ENCODE measurements around the gene ROBO2.

The ROBO2 gene

DNA sequence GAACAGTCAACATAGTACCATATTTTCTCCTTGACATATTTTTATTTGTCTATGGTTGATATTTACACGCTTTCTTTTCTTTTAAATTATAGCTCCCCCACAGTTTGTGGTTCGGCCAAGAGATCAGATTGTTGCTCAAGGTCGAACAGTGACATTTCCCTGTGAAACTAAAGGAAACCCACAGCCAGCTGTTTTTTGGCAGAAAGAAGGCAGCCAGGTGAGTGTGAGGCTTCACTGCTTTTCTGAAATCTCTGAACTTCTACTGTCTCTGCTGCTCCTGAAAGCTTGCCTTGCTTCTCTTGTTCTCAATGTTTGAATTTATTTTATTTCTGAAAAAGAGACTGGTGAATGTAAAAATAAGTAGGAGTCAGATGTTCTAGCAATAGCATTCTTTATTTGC, 506.3 kb downstream of the ROBO2 start:
- no peak for DNase-seq (ENCODE audit: low read depth in 3 of 3, low spot score in 1 of 3)

GRCh38 chr3:77549034-77549433, 509.1 kb downstream of the ROBO2 start:
- no peak for DNase-seq (ENCODE audit: low read depth in 3 of 3, low spot score in 1 of 3)

GRCh38 chr3:77553240-77553639, 513.3 kb downstream of the ROBO2 start:
- no peak for DNase-seq (ENCODE audit: low read depth in 3 of 3, low spot score in 1 of 3)

DNA sequence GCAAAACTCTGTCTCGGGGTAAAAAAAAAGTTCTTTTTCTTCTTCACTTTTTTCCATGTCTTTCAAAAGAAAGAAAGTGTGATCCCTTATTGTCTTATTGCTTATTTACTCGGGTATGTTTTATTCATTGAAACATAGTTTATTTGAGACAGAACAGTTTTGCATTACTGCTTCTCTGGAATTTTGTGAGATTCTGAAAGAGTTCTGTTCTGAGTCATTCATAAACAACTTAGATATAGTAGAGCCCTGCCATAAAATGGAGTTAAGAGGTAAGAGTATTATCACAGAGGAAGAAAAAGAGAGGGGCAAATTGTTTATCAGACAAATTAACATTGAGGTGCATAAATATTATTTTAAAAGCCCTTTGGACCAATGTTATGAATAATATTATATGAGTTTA, 522.2 kb downstream of the ROBO2 start:
- DNase-seq (ENCODE audit: low read depth in 3 of 3, low spot score in 1 of 3), result no peak

GRCh38 chr3:77563012-77563411, 523.1 kb downstream of the ROBO2 start:
- no peak for DNase-seq (ENCODE audit: low read depth in 3 of 3, low spot score in 1 of 3)

- no peak for DNase-seq (ENCODE audit: low read depth in 3 of 3, low spot score in 1 of 3)
Observed at GRCh38 chr3:77566055-77566454, 526.2 kb downstream of the ROBO2 start.

GRCh38 chr3:77571971-77572715, 532.2 kb downstream of the ROBO2 start:
- no peak for DNase-seq (ENCODE audit: low read depth in 3 of 3, low spot score in 1 of 3)

- no peak for DNase-seq (ENCODE audit: low read depth in 3 of 3, low spot score in 1 of 3)
Observed at GRCh38 chr3:77577264-77577663, 537.4 kb downstream of the ROBO2 start.

DNA sequence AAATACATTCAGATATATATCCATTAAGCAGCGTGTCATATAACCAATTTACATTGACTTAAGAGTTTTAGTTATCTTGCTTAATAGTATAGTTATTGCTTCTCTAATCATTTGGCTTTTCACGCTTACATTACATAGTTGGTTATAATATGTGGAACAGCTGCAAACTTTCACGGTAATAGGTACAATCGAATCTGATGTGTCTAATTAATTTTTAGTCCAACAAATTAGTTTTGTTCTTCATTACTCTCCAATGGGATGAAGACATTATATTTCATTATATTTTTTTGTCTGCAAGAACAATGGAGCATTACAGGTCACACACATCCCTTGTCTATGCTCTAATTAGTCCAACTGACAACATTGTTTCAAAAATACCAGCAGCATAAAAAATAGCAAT, 546.3 kb downstream of the ROBO2 start:
- no peak for DNase-seq (ENCODE audit: low read depth in 3 of 3, low spot score in 1 of 3)

DNA sequence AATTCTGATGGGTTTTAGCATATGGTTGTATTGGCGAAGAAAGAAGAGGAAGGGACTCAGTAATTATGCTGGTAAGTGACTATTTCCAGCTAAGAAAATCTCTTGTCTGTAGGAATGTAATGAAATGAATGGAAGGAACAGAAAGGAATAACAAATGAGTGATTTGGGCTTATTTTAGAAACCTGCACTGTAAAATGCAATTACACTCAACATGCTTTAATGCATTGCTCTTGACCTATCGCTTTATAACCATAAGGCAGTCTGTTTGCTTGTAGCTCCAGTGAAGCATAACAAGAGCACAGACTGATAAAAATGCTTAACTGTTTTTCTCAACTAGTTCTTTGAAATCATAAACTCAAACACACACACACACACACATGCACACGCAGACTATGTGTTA, 549.0 kb downstream of the ROBO2 start:
- DNase-seq (ENCODE audit: low read depth in 3 of 3, low spot score in 1 of 3), result no peak

GRCh38 chr3:77590191-77590590, 550.3 kb downstream of the ROBO2 start:
- DNase-seq (ENCODE audit: low read depth in 3 of 3, low spot score in 1 of 3), result no peak

DNA sequence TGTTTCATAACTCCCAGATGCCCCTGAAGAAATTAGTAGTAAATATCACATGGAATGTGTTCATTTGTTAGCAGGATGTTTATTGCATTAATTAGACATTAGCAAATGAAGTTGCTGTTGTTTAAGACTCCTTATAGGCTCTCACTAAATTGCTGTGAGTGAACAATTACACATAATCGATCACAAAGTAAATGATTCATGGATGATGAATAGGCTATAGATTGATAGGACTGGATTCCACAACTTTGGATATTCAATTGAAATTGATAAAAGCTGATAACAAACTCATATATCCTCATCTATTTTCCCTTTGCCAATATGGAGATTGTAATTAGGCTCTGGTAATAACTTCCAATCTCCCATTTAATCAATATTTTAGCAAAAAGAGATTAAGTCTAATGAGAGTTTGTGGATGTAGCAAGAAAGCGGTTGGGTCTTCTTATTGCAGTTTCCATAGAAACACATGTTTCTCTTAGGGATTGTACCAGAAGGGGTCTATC, 555.5 kb downstream of the ROBO2 start:
- no peak for DNase-seq (ENCODE audit: low read depth in 3 of 3, low spot score in 1 of 3)

GRCh38 chr3:77599948-77600347, 560.0 kb downstream of the ROBO2 start:
- DNase-seq (ENCODE audit: low read depth in 3 of 3, low spot score in 1 of 3), result no peak

GRCh38 chr3:77601823-77602415, 562.0 kb downstream of the ROBO2 start:
- DNase-seq (ENCODE audit: low read depth in 3 of 3, low spot score in 1 of 3), result no peak

DNA sequence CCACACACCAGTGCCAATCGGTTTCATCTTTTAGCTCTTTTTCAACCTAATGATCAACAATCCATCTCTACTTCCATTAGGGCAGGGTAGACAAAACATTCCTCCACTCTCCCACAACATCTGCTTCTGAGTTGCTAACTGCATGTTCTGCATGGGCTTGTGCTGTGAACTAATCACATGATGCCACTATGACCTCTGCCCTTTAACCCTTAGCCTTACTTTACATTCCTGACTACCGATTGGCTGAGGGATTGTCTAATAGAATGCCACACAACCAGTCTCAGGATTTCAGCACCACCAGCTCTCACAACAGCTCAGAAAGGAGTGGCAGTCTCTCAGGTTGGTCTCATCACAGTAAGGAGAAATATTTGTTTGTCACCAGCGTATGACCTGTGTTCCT, 562.8 kb downstream of the ROBO2 start:
- DNase-seq (ENCODE audit: low read depth in 3 of 3, low spot score in 1 of 3), result no peak

DNA sequence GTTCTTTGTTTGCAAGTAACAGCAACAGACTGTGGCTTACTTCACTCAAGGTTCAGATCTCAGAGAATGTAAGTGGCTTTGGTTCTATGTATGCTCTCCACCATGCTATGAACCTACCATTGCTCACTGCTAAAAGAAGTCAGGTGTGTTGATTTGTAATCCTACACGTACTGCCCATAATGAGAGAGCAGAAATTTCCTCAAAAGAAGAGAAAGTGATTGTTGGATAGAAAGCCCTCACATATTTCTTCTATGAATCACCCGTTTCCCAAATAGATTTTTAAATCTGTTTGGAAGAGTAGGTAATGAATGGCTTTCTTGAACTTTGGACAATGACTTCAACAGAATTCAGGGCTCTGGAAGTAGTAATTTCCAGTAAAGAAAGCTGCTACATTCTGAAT, 565.4 kb downstream of the ROBO2 start:
- no peak for DNase-seq (ENCODE audit: low read depth in 3 of 3, low spot score in 1 of 3)

DNA sequence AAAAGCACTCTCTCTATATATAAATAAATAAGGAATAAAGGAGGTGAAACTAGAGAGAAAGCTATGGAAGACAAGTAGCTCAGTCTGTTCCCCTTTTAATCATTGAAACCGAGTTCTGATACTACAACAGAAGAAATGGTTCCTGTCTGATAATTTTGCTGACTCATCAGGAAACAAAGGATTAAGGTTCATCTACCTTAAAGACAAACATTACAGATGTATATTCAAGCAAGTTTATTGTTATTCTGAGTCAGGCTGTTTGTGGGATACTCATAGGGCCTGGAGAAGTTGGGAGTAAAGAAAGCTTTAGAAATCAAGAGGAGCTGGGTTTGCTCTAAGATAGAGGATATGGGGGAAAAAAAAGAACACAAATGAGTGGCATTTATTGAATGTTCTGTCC, 566.0 kb downstream of the ROBO2 start:
- no peak for DNase-seq (ENCODE audit: low read depth in 3 of 3, low spot score in 1 of 3)

GRCh38 chr3:77606372-77606771, 566.5 kb downstream of the ROBO2 start:
- DNase-seq (ENCODE audit: low read depth in 3 of 3, low spot score in 1 of 3), result no peak

DNA sequence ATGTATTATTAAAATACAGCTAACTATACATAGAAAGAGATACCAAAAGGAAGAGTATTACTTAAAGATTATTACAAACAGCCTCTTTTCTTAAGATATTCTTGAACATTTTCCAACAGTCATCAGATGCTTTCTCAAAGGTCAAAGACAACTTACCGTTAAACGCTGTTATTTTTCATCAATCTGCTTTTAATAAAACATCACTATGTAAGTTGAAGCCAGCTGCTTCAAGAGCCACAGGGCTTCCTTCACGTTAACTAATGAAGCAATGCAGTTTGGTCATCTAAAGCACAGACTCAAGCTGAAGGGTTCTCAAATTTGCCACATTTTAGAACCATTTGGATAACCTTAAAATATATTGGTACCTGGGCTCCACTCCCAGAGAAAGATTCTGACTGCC, 578.8 kb downstream of the ROBO2 start:
- DNase-seq (ENCODE audit: low read depth in 3 of 3, low spot score in 1 of 3), result no peak

DNA sequence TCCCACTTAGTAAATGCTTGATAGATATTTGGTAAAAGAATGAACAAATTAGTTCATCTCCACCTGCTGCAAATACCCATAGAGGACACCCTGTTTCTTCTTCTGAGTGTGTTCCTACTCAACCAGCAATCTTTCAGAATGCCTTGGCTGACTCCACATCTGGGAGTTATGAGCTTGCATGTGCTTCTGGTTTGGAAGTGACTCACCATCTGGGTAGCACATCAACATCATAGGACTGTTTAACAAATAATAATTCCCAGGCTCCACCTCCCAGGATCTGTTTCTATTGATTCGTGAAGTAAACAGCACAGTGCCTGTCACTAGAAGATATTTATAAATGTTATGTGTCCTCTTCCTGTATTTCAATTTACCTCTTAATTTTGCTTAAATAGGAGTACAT, 580.1 kb downstream of the ROBO2 start:
- DNase-seq (ENCODE audit: low read depth in 3 of 3, low spot score in 1 of 3), result no peak

DNA sequence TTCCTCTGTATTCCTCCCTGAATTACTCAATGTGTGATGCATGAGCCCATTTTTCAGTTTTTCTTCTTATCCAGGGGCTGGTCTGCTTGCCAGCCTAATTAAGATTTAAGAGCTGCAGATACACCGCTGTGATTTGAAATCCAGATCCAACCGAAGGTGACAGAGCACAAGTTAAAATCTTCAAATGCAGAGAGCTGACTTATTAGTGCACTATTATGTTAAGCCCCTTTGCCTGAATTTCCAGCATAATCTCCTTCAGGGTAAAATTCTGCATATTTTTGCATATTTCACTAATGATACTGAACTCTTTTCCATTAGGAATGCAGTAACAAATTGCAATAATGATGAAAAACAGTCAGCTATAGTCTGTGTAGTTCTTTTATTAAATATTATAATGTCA, 583.6 kb downstream of the ROBO2 start:
- no peak for DNase-seq (ENCODE audit: low read depth in 3 of 3, low spot score in 1 of 3)

DNA sequence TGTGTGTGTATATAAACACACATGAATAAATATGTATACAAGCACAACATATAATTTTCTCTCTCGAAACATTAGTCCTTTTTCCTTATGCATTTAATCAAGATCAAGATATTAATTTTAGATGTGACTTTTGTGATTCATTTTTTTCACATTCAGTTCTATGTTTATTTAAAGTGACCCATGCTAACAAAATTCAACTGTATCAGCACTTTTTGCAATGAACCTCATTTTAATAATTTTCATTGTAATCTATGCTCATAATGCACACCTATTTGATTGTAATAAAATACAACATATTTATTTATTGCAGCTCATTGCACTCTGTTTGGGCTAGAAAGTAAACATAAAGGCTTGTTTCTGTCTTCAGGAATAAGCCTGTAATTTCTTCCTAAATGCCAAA, 586.3 kb downstream of the ROBO2 start:
- no peak for DNase-seq (ENCODE audit: low read depth in 3 of 3, low spot score in 1 of 3)

- no peak for DNase-seq (ENCODE audit: low read depth in 3 of 3, low spot score in 1 of 3)
Observed at GRCh38 chr3:77648214-77648613, 608.3 kb downstream of the ROBO2 start.

All from stimulated activated CD4-positive, alpha-beta T cell treated with anti-CD3 and anti-CD28 coated beads, TNF-alpha, amount 100 ng/mL, for 1 hour (primary cell).